GM18511 (cell line): ENCODE measurements around the gene MKRN3.
"Not testable (repeated sequence)": the region's sequence is repeated elsewhere in the genome, so short reads cannot be mapped to it uniquely, and the experiment has no call there.

ENCODE experiments used
- ATAC-seq: cut with Tn5 transposase; IDR thresholded peaks from one replicate; pipeline ENCODE4 v1.9.1; 2021; ENCODE audit warnings: mild to moderate bottlenecking, moderate library complexity; ENCODE audit not compliant: unreplicated experiment

The MKRN3 gene

GRCh38 chr15:23578521-23579150 lies 13.2 kb downstream of the MKRN3 start:
- no peak for ATAC-seq

DNA sequence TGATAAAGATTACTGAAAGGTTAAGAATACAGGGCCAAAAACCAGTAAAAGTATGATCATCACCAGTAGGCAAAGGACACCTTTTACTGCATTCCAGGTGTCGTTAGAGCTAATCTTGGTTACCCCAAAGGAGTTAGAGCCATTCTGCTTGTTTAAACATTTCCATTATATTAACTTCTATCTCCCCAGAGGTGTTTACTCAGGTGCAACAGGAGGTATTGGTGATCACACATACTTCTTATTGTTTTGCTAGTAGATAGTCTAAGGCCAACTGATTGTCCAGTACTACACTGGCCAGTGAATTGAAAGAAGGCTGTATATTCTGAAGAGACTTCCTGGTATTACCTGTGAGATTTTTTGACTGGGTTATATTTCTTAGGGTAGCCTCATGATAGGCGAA lies 22.8 kb downstream of the MKRN3 start:
- no peak for ATAC-seq

DNA sequence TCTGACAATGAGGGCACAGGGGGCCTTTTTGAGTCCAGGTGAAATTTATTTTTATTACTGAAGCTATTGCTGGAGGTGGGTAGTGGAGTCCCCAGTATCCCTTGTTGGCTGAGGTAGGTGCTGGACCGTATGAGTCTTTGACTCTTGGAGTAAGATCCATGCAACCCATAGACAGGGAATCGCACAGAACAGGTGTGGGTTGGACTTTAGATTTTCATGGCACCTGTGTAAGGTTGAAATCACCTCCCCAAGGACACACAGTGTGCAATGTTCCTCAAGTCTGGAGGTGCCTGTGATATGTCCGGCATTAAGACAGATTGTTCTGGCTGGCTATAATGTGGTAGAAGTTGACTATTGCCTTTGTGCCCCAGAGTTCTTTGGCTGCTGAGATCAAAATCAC lies 23.5 kb downstream of the MKRN3 start:
- ATAC-seq, result no peak

DNA sequence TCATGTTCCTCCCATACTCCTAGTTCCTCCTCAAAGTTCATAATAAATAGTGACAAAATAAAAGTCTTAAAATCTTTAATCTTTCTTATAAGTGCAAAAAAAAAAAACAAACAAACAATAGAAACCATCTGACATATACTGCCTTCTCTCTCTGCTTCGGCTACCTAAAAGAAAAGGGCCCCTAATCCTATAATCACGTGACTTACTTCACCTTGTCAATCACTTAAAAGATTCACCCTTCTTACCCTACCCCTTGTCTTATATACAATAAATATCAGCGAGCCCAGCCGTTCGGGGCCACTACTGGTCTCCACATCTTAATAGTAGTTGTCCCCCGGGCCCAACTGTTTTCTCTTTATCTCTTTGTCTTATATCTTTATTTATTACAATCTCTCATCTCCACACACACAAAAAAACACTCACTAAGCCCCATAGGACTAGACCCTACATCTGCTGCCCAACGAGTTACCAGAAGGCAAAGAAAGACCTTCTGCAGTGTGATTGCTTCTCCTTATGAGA lies 28.8 kb downstream of the MKRN3 start:
- no peak for ATAC-seq

DNA sequence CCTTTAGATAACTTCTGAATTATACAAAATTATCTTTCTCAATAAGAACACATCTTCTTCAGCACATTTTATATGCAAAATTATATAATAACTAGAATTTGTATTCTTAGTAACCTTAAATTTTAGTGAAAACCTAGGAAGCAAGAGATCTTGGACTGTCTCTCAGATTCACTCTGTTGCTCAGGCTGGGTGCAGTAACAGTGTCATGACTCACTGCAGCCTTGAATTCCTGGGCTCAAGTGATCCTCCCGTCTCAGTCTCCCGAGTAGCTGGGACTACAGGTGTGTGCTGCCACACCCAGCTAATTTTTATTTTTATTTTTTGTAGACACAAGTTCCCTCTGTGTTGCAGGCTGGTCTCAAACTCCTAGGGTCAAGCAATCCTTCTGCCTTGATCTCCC lies 29.9 kb downstream of the MKRN3 start:
- no peak for ATAC-seq

DNA sequence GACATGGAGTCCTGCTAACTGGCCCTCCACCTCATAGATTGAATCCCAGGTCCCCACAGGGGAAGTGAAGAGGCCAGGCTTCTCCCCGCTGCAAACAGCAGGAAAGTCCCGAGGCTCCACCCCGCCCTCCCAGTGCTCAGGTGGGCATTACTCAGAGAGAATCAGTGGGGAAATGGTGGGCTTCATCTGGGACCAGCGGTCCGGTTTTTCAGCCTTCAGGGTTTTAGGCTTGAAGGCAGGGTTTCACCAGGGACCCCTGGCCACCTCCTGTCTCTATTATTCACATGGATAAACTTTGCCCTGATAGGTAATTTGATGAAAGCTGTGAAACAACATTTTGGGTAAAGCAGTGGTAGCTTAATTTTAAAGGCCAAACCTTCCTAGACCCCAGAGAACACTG lies 31.3 kb downstream of the MKRN3 start:
- ATAC-seq, result no peak

DNA sequence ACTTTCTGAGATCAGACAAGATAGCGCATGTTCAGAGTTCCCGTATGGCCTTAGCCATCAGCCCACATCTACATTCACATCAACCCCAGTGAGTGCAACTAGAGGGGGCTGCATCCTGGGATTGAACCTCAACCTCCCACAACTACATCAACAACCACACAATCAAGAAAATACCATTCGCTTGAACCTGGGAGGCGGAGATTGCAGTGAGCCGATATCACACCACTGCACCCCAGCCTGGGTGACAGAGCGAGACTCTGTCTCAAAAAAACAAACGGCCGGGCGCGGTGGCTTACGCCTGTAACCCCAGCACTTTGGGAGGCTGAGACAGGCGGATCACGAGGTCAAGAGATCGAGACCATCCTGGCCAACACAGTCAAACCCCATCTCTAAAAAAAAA lies 31.8 kb downstream of the MKRN3 start:
- ATAC-seq, result not testable (repeated sequence)

DNA sequence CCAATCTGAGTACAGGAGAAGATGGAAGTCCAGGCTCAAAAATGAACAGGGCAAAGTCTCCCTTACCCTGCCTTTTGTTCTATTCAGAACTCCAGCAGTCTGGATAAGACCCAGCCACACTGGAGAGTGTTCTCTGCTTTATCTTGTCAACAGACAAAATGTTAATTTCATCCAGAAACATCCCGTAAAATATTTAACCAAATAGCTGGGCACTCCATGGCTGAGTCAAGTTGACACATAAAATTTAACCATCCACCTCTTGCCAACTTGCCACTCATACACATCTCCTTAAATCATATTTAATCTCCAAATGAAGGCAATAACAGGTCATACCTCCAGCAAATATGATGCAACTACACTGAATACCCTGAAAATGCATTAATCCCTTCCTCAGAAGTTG lies 33.6 kb downstream of the MKRN3 start:
- no peak for ATAC-seq

- no peak for ATAC-seq
Measured at GRCh38 chr15:23602124-23602523, 36.6 kb downstream of the MKRN3 start.

- ATAC-seq, result no peak
Measured at GRCh38 chr15:23606226-23606625, 40.8 kb downstream of the MKRN3 start.

GRCh38 chr15:23616536-23616935 lies 51.1 kb downstream of the MKRN3 start:
- ATAC-seq, result no peak
